Stimulated activated CD8-positive, alpha-beta memory T cell treated with anti-CD3 and anti-CD28 coated beads, Interleukin-7, amount 100 ng/mL, for 1 hour (primary cell): Measurements from ENCODE around the gene LRFN4.

Experiments
- DNase-seq, 2 donors: peaks; one replicate each; pipeline ENCODE4 v3.0.0-alpha.2; 2020; ENCODE audit warnings: low read depth in 2 of 2

LRFN4 gene

GRCh38 chr11:66889960-66890359 is 33.1 kb downstream of the LRFN4 start:
- no peak for DNase-seq

- no peak for DNase-seq
These were observed 35.2 kb downstream of the LRFN4 start for GRCh38 chr11:66891851-66892660.

GRCh38 chr11:66892911-66893310 is 36.0 kb downstream of the LRFN4 start:
- DNase-seq = no peak

- DNase-seq = no peak
These were observed 37.3 kb downstream of the LRFN4 start for GRCh38 chr11:66894141-66894540.

- DNase-seq = no peak
These were observed 45.1 kb downstream of the LRFN4 start for GRCh38 chr11:66901964-66902390.

- no peak for DNase-seq
These were observed 45.8 kb downstream of the LRFN4 start for GRCh38 chr11:66902486-66903177.

GRCh38 chr11:66904055-66904454 is 47.2 kb downstream of the LRFN4 start:
- DNase-seq = no peak

- no peak for DNase-seq
These were observed 47.7 kb downstream of the LRFN4 start for GRCh38 chr11:66904561-66904960.

GRCh38 chr11:66904981-66905521 is 48.2 kb downstream of the LRFN4 start:
- DNase-seq = no peak

GRCh38 chr11:66905631-66906030 is 48.8 kb downstream of the LRFN4 start:
- DNase-seq = no peak

GRCh38 chr11:66906061-66906733 is 49.3 kb downstream of the LRFN4 start:
- DNase-seq = no peak

GRCh38 chr11:66907751-66908630 is 51.1 kb downstream of the LRFN4 start:
- DNase-seq = no peak

GRCh38 chr11:66909181-66909580 is 52.3 kb downstream of the LRFN4 start:
- DNase-seq = no peak

GRCh38 chr11:66910016-66910415 is 53.2 kb downstream of the LRFN4 start:
- DNase-seq = no peak
